ENCODE results near the gene MAP3K7CL.

The MAP3K7CL gene

GRCh38 chr21:29186246-29186645 is 55.8 kb downstream of the MAP3K7CL start:
- DNase-seq (ENCODE audit: low spot score): no peak
- TF ChIP-seq CTCF (IDR thresholded peaks at IDR 0.05; ENCODE audit: extremely low read depth, missing control alignments): no peak

- TF ChIP-seq CTCF (IDR thresholded peaks at IDR 0.05; ENCODE audit: extremely low read depth, missing control alignments): no peak
- no peak for DNase-seq (ENCODE audit: low spot score)
Measured at GRCh38 chr21:29187944-29188343, 57.5 kb downstream of the MAP3K7CL start.

- no peak for DNase-seq (ENCODE audit: low spot score)
- no peak for TF ChIP-seq CTCF (IDR thresholded peaks at IDR 0.05; ENCODE audit: extremely low read depth, missing control alignments)
Measured at GRCh38 chr21:29189353-29189752, 58.9 kb downstream of the MAP3K7CL start.

GRCh38 chr21:29190923-29191331 is 60.5 kb downstream of the MAP3K7CL start:
- DNase-seq (ENCODE audit: low spot score): no peak
- no peak for TF ChIP-seq CTCF (IDR thresholded peaks at IDR 0.05; ENCODE audit: extremely low read depth, missing control alignments)

GRCh38 chr21:29193072-29193471 is 62.6 kb downstream of the MAP3K7CL start:
- TF ChIP-seq CTCF (IDR thresholded peaks at IDR 0.05; ENCODE audit: extremely low read depth, missing control alignments): no peak
- no peak for DNase-seq (ENCODE audit: low spot score)

- TF ChIP-seq CTCF (IDR thresholded peaks at IDR 0.05; ENCODE audit: extremely low read depth, missing control alignments): no peak
- DNase-seq (ENCODE audit: low spot score): no peak
Measured at GRCh38 chr21:29193901-29194300, 63.5 kb downstream of the MAP3K7CL start.

GRCh38 chr21:29194342-29194741 is 63.9 kb downstream of the MAP3K7CL start:
- no peak for TF ChIP-seq CTCF (IDR thresholded peaks at IDR 0.05; ENCODE audit: extremely low read depth, missing control alignments)
- DNase-seq (ENCODE audit: low spot score): no peak
